GM13976 (cell line): ENCODE results near the gene GAST.

Experiments used
- DNase-seq: peaks from one replicate; pipeline ENCODE4 v3.0.0; 2012; ENCODE audit warnings: low spot score
- in situ Hi-C: fragments of 300-500 bp; cut with MboI; formaldehyde crosslinking; loops from one replicate; pipeline ENCODE4 v1.12.0; 2022; ENCODE audit warnings: low sequenced_read_pairs, mixed read lengths, inconsistent platforms; ENCODE audit not compliant: unreplicated experiment
- TF ChIP-seq, protein P1 (sequence below): IDR thresholded peaks from 2 replicates; pipeline ENCODE4 v1.5.1; 2012; ENCODE audit warnings: borderline replicate concordance, mild to moderate bottlenecking; ENCODE audit not compliant: insufficient read depth; ENCODE audit errors: extremely low read depth, missing control alignments, control extremely low read depth

GAST gene

DNA sequence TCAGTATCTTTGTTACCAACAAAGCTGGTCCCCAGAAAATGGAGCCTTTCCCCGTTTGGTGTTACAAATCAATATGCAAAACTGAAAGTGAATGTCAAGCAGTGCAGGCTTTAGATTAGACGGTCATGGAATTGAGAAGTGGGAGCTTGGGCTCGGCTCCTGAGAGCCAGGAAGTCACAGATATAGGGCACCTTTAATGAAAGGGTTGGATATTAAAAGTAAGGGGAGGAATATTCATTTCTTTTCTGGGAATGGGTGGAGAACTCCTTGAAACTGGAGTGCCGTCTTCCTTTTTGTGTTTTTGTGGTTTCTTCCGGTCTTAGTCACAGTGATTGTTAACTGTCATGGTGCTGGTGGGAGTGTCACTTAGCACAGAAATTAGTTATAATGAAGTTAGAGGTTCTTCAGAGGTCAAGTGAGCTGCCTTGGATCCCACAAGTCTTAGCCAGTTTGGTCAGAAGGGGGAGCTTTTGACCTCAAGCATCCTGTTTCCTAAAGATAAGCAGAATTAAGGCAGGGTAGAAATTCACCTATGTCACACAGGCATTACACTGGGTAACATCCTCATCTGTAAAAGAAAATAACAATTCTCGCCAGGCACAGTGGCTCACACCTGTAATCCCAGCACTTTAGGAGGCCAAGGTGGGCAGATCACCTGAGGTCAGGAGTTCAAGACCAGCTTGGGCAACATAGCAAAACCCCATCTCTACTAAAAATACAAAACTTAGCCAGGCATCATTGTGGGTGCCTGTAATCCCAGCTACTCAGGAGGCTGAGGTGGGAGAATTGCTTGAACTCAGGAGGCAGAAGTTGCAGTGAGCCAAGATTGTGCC lies 33.0 kb upstream of the GAST start:
- no peak for DNase-seq
- TF ChIP-seq, protein P1, sequence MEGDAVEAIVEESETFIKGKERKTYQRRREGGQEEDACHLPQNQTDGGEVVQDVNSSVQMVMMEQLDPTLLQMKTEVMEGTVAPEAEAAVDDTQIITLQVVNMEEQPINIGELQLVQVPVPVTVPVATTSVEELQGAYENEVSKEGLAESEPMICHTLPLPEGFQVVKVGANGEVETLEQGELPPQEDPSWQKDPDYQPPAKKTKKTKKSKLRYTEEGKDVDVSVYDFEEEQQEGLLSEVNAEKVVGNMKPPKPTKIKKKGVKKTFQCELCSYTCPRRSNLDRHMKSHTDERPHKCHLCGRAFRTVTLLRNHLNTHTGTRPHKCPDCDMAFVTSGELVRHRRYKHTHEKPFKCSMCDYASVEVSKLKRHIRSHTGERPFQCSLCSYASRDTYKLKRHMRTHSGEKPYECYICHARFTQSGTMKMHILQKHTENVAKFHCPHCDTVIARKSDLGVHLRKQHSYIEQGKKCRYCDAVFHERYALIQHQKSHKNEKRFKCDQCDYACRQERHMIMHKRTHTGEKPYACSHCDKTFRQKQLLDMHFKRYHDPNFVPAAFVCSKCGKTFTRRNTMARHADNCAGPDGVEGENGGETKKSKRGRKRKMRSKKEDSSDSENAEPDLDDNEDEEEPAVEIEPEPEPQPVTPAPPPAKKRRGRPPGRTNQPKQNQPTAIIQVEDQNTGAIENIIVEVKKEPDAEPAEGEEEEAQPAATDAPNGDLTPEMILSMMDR: no peak
- in situ Hi-C loops: no loop called here

DNA sequence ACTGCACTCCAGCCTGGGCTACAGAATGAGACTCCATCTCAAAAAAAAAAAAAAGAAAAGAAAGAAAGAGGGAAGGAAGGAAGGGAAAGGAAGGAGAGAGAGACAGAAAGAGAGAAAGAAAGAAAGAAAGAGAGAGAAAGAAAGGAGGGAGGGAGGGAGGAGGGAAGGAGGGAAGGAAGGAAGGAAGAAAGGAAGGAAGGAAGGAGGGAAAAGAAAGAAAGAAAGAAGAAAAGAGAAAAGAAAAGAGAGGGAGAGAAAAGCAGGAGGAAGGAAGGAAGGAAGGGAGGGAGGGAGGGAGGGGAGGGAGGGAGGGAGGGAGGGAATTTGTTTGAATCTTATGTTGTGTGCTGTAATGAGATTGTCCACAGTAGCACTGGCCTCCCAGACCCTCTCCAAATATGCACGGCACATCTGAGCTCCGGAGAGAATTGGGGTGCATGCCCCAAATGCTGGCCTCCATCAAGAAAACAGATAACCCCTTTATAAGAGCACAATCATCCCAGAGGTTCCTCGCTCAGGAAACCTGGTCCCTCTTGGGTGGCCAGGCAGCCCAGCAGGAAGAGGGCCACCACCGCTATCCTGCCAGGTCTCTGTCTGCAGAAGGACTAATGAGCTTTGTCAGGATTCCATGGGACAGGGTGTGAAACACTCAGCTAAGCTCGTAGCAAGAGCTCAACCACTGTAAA lies 32.2 kb upstream of the GAST start:
- TF ChIP-seq, protein P1: no peak
- DNase-seq: no peak
- in situ Hi-C loops: no loop called here

- TF ChIP-seq, protein P1: no peak
- no peak for DNase-seq
- in situ Hi-C loops: no loop called here
Observed at GRCh38 chr17:41680426-41681040, 31.6 kb upstream of the GAST start.

DNA sequence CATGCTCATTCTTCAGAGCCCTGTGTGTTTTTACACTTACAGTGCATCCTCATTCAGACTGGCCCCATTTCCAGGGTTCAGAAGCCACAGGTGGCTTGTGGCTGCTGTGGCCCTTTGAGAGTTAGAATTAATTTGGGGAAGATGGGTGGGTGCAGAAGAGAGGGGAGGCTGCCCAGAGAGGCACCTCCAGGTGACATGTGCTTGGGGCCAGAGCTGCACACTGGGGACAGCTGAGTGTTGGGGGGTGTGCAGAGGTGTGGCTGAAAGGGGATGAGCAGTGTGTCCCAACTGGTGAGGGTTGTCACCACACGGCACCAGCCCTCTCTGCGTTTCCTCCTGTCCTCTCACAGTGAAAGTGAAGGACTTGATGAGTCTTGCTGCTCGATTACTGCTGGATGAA lies 30.4 kb upstream of the GAST start:
- TF ChIP-seq, protein P1: no peak
- DNase-seq: no peak
- in situ Hi-C loops: no loop called here

GRCh38 chr17:41682631-41683030 lies 29.5 kb upstream of the GAST start:
- TF ChIP-seq, protein P1: no peak
- in situ Hi-C loops: no loop called here
- DNase-seq: no peak

DNA sequence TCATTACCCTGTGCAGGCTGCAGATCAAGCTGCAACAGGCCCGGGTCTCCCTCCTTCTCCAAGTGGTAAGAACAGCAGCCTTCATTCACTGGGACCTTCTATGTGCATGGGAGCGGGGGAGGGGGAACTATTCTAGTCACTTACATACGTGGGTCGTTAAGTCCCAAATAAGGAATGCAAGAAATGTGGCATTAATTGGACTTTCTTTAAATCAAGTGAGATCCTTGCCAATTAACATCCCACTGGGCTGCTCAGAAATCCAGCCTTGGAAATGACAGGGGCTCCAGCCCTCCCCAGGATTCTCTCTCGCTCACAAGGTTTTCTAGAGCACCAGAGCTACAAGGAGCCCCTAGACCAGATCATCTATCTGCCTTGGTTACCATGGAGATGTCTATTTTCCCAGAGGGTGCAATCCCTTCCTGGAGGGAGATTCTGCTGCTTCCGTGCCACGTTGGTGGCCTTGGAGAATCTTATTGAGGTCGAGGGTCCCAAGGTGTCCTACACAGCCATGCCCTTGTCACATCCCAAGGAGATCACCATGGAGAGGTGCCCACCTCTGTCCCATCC lies 28.6 kb upstream of the GAST start:
- in situ Hi-C loops: no loop called here
- TF ChIP-seq, protein P1: no peak
- DNase-seq: no peak
